ENCODE data around the gene CNTN6.

The CNTN6 gene

DNA sequence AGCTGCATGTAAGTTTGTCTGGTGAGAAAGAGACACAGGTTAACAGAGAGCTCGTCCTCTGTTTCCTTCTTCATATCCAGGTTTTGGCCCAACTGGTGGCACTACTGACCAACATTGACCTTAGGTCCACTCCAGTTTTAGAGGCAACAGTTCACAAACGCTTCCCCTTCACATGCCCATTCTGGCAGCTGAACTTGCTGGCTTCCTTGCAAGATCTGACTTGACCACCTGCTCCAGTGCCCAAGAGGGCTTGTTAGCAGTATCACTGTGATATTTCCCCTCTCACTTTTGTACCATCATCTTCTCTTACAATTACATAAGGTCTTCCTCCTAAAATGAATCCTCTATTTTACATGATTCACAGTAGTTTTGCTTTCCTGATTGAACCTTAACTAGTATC lies 71.3 kb downstream of the CNTN6 start:
- TF ChIP-seq EZH2phosphoT487 (IDR thresholded peaks at IDR 0.05; ENCODE audit: borderline replicate concordance): no peak
- TF ChIP-seq, protein P1, sequence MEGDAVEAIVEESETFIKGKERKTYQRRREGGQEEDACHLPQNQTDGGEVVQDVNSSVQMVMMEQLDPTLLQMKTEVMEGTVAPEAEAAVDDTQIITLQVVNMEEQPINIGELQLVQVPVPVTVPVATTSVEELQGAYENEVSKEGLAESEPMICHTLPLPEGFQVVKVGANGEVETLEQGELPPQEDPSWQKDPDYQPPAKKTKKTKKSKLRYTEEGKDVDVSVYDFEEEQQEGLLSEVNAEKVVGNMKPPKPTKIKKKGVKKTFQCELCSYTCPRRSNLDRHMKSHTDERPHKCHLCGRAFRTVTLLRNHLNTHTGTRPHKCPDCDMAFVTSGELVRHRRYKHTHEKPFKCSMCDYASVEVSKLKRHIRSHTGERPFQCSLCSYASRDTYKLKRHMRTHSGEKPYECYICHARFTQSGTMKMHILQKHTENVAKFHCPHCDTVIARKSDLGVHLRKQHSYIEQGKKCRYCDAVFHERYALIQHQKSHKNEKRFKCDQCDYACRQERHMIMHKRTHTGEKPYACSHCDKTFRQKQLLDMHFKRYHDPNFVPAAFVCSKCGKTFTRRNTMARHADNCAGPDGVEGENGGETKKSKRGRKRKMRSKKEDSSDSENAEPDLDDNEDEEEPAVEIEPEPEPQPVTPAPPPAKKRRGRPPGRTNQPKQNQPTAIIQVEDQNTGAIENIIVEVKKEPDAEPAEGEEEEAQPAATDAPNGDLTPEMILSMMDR (conservative IDR thresholded peaks at IDR 0.05; ENCODE audit: low read length): no peak
- Histone ChIP-seq H3K9ac (ENCODE audit: low read depth, low read length, poor library complexity, severe bottlenecking) (no peak overlapping the region), H4K20me1 (ENCODE audit: insufficient read depth, low read length, poor library complexity, severe bottlenecking) (no peaks in the 10 kb centered on the region), H3K9me3 (ENCODE audit: insufficient read depth, low read depth, low read length) (no peaks in the 10 kb centered on the region; the same call in 1 of the 2 replicates), H2AFZ (ENCODE audit: low read length) (no peak overlapping the region), H3K79me2 (ENCODE audit: insufficient read depth, low read length) (no peaks in the 10 kb centered on the region), H3K9me2 (replicated peaks; ENCODE audit: low read depth, low read length) (no peaks in the 10 kb centered on the region), H3K36me3 (ENCODE audit: insufficient read depth, low read length) (no peaks in the 10 kb centered on the region), H3K4me2 (ENCODE audit: low read depth, low read length, poor library complexity, severe bottlenecking) (no peak overlapping the region), H3K4me3 (ENCODE audit: low read length, poor library complexity, severe bottlenecking) (no peak overlapping the region), H3F3A (ENCODE audit: low read depth) (no peaks in the 10 kb centered on the region), H3K4me1 (ENCODE audit: insufficient read depth, low read length, poor library complexity, severe bottlenecking) (no peaks in the 10 kb centered on the region), H3K27me3 (ENCODE audit: insufficient read depth, low read length, poor library complexity, severe bottlenecking) (no peaks in the 10 kb centered on the region)

DNA sequence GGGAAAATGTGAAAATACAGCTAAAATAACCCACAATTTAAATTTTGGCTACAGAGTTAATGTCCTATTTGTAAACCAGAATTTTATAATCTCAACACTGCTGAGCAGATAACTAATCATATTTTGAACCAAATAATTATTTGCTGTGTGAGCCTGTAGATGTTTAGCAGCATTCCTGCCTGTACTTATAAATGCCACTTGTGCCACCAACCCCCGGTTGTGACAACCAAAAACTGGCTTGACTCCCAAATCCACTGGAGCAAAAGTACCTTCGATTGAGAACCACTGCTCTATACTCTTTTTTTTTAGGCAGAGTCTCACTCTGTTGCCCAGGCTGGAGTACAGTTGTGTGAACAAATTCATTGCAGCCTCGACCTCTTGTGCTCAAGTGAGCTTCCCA lies 78.5 kb downstream of the CNTN6 start:
- Histone ChIP-seq H3K4me1 (ENCODE audit: insufficient read depth, low read length, poor library complexity, severe bottlenecking) (no peaks in the 10 kb centered on the region), H3K9me2 (replicated peaks; ENCODE audit: low read depth, low read length) (no peaks in the 10 kb centered on the region), H3K4me2 (ENCODE audit: low read depth, low read length, poor library complexity, severe bottlenecking) (no peak overlapping the region), H3K9ac (ENCODE audit: low read depth, low read length, poor library complexity, severe bottlenecking) (no peak overlapping the region), H2AFZ (ENCODE audit: low read length) (no peak overlapping the region), H3K36me3 (ENCODE audit: insufficient read depth, low read length) (no peaks in the 10 kb centered on the region), H3F3A (ENCODE audit: low read depth) (no peaks in the 10 kb centered on the region), H3K9me3 (ENCODE audit: insufficient read depth, low read depth, low read length) (no peaks in the 10 kb centered on the region; the same call in 1 of the 2 replicates), H3K79me2 (ENCODE audit: insufficient read depth, low read length) (no peaks in the 10 kb centered on the region), H3K4me3 (ENCODE audit: low read length, poor library complexity, severe bottlenecking) (no peak overlapping the region), H4K20me1 (ENCODE audit: insufficient read depth, low read length, poor library complexity, severe bottlenecking) (no peaks in the 10 kb centered on the region), H3K27me3 (ENCODE audit: insufficient read depth, low read length, poor library complexity, severe bottlenecking) (no peaks in the 10 kb centered on the region)
- no peak for TF ChIP-seq EZH2phosphoT487 (IDR thresholded peaks at IDR 0.05; ENCODE audit: borderline replicate concordance)
- TF ChIP-seq, protein P1 (conservative IDR thresholded peaks at IDR 0.05; ENCODE audit: low read length): no peak

DNA sequence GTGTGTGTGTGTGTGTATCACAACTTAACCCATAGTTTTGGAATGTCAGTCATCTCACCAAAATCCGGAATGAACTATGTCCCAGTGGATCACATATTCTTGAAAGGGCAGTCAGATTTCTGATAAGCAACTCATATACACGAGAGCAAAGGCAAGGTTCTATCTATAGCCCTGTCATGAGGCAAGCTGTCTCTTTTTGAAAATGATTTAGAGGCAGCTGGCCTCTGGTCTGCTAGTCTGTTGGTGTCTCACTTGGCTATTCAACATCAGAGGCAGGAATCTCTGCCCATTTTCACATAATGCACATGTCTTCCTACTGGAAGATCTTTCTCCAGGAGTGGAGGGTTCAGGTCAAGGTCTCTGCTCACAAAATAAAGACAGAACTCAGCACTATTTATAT lies 79.8 kb downstream of the CNTN6 start:
- Histone ChIP-seq H3K9ac (ENCODE audit: low read depth, low read length, poor library complexity, severe bottlenecking) (no peak overlapping the region), H3K4me1 (ENCODE audit: insufficient read depth, low read length, poor library complexity, severe bottlenecking) (no peaks in the 10 kb centered on the region), H3K36me3 (ENCODE audit: insufficient read depth, low read length) (no peaks in the 10 kb centered on the region), H3K9me2 (replicated peaks; ENCODE audit: low read depth, low read length) (no peaks in the 10 kb centered on the region), H3K4me3 (ENCODE audit: low read length, poor library complexity, severe bottlenecking) (no peak overlapping the region), H3K27me3 (ENCODE audit: insufficient read depth, low read length, poor library complexity, severe bottlenecking) (no peaks in the 10 kb centered on the region), H4K20me1 (ENCODE audit: insufficient read depth, low read length, poor library complexity, severe bottlenecking) (no peaks in the 10 kb centered on the region), H3K9me3 (ENCODE audit: insufficient read depth, low read depth, low read length) (no peaks in the 10 kb centered on the region; the same call in 1 of the 2 replicates), H3K79me2 (ENCODE audit: insufficient read depth, low read length) (no peaks in the 10 kb centered on the region), H3K4me2 (ENCODE audit: low read depth, low read length, poor library complexity, severe bottlenecking) (no peak overlapping the region), H3F3A (ENCODE audit: low read depth) (no peaks in the 10 kb centered on the region), H2AFZ (ENCODE audit: low read length) (no peak overlapping the region)
- TF ChIP-seq EZH2phosphoT487 (IDR thresholded peaks at IDR 0.05; ENCODE audit: borderline replicate concordance): no peak
- TF ChIP-seq, protein P1 (conservative IDR thresholded peaks at IDR 0.05; ENCODE audit: low read length): no peak
